Mesendoderm (in vitro differentiated cells): ENCODE measurements around the gene OPTN.

ENCODE experiments used
- DNase-seq: peaks from one replicate; pipeline ENCODE4 v3.0.0; 2013
- H2AK5ac ChIP-seq: 2 replicates; pipeline ENCODE4 v1.6.1; 2013; ENCODE audit warnings: low read length, inconsistent platforms
- H2BK120ac ChIP-seq: 2 replicates; pipeline ENCODE4 v1.6.1; 2013; ENCODE audit warnings: low read depth, mild to moderate bottlenecking, low read length, moderate library complexity, mixed read lengths
- H2BK15ac ChIP-seq: replicated peaks from 2 replicates; pipeline ENCODE4 v1.6.1; 2013; ENCODE audit warnings: low read depth, mild to moderate bottlenecking, moderate library complexity
- H2BK5ac ChIP-seq: 2 replicates; pipeline ENCODE4 v1.6.1; 2013; ENCODE audit warnings: low read length, inconsistent platforms
- H3K18ac ChIP-seq: 2 replicates; pipeline ENCODE4 v1.6.1; 2013; ENCODE audit warnings: mild to moderate bottlenecking, low read length, mixed read lengths
- H3K23ac ChIP-seq: one replicate; pipeline ENCODE4 v1.6.1; 2013; ENCODE audit warnings: low read length
- H3K27ac ChIP-seq: 2 replicates; pipeline ENCODE4 v1.5.1; 2013; ENCODE audit warnings: low read depth, mild to moderate bottlenecking, inconsistent platforms, low read length, moderate library complexity
- H3K27me3 ChIP-seq: 2 replicates; pipeline ENCODE4 v1.6.1; 2013; ENCODE audit warnings: low read length, control low read depth, mild to moderate bottlenecking, inconsistent platforms; ENCODE audit not compliant: insufficient read depth, poor library complexity
- H3K36me3 ChIP-seq: 2 replicates; pipeline ENCODE4 v1.6.1; 2013; ENCODE audit warnings: low read length, inconsistent platforms; ENCODE audit not compliant: control insufficient read depth, insufficient read depth
- H3K4ac ChIP-seq: one replicate; pipeline ENCODE4 v1.6.1; 2013; ENCODE audit warnings: low read depth, mild to moderate bottlenecking, low read length, moderate library complexity
- H3K4me1 ChIP-seq: 2 replicates; pipeline ENCODE4 v1.6.1; 2013; ENCODE audit warnings: low read depth, low read length, inconsistent platforms; ENCODE audit not compliant: control insufficient read depth
- H3K4me2 ChIP-seq: 2 replicates; pipeline ENCODE4 v1.6.1; 2013; ENCODE audit warnings: low read length
- H3K4me3 ChIP-seq: 2 replicates; pipeline ENCODE4 v1.5.1; 2013; ENCODE audit warnings: mild to moderate bottlenecking, low read length
- H3K56ac ChIP-seq: one replicate; pipeline ENCODE4 v1.6.1; 2013; ENCODE audit warnings: low read length
- H3K79me1 ChIP-seq: 2 replicates; pipeline ENCODE4 v1.6.1; 2013; ENCODE audit warnings: low read length, inconsistent platforms
- H3K79me2 ChIP-seq: 2 replicates; pipeline ENCODE4 v1.6.1; 2013; ENCODE audit warnings: mild to moderate bottlenecking, low read length; ENCODE audit not compliant: control insufficient read depth, insufficient read depth
- H3K9ac ChIP-seq: 2 replicates; pipeline ENCODE4 v1.6.1; 2013; ENCODE audit warnings: low read length, inconsistent platforms
- H4K5ac ChIP-seq: one replicate; pipeline ENCODE4 v1.6.1; 2013; ENCODE audit warnings: low read length
- H4K8ac ChIP-seq: one replicate; pipeline ENCODE4 v1.6.1; 2013; ENCODE audit warnings: low read depth, mild to moderate bottlenecking, control low read depth, low read length, moderate library complexity
- WGBS: extraction: QIAGEN DNeasy Blood & Tissue Kit; methylation state at CpG from one replicate; pipeline ENCODE4 v1.1.7; 2013; ENCODE audit warnings: low lambda C conversion rate, missing lambda C conversion rate; ENCODE audit not compliant: insufficient coverage; ENCODE audit errors: extremely low coverage; 5-methylcytosine and 5-hydroxymethylcytosine counted together

OPTN gene

DNA sequence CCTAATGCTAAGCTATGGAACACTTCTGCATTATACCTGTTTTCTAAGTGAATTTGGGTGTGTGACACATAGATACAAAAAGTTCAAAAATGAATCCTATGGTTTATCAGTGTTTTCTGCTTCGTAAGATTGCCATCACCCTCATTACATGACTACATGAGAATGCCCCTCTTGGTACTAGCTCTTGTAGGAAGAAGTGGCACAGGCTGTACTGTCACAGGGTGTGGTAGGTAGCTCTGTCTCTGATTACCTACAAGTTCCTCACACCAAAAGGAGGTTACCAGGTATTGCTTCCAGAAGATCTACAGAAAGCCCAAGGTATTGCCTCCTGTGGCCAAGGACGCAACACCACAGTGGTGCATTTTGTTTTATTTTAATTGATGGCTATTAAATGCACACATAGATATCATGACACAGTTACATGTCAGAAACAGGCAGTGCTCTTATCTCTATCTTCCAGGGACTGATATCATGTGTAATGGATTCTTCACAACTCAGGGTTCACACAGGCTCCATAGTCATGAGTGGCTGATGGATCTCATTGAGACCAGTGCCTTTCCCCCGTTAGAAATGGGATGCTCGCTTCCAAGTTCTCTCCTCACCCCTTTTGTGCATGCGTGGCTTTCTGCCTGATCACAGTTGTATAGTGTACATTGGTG, 6.6 kb downstream of the OPTN start:
- H3K23ac ChIP-seq: no peak overlapping the region
- H3K4me1 ChIP-seq: no peaks in the 10 kb centered on the region
- H2BK120ac ChIP-seq: no peak overlapping the region
- no CpG with 5 or more reads among the region's 5 CpGs for WGBS
- no peak overlapping the region for H2AK5ac ChIP-seq
- H3K27ac ChIP-seq: no peak overlapping the region
- no peaks in the 10 kb centered on the region for H3K36me3 ChIP-seq
- no peak for DNase-seq
- H4K8ac ChIP-seq: no peak overlapping the region
- H3K4me3 ChIP-seq: no peak overlapping the region
- no peak overlapping the region for H3K18ac ChIP-seq
- no peaks in the 10 kb centered on the region for H3K79me1 ChIP-seq
- no peak overlapping the region for H4K5ac ChIP-seq
- no peak overlapping the region for H3K4ac ChIP-seq
- H3K79me2 ChIP-seq: no peaks in the 10 kb centered on the region
- no peak overlapping the region for H2BK15ac ChIP-seq
- no peak overlapping the region for H3K4me2 ChIP-seq
- H3K27me3 ChIP-seq: no peaks in the 10 kb centered on the region
- no peak overlapping the region for H2BK5ac ChIP-seq
- H3K56ac ChIP-seq: no peak overlapping the region
- no peak overlapping the region for H3K9ac ChIP-seq

- no peak overlapping the region for H4K8ac ChIP-seq
- no peak overlapping the region for H2BK15ac ChIP-seq
- H3K27me3 ChIP-seq: no peaks in the 10 kb centered on the region
- H4K5ac ChIP-seq: no peak overlapping the region
- H2BK120ac ChIP-seq: no peak overlapping the region
- no peak overlapping the region for H3K23ac ChIP-seq
- H3K27ac ChIP-seq: no peak overlapping the region
- H3K4me1 ChIP-seq: no peaks in the 10 kb centered on the region
- no peaks in the 10 kb centered on the region for H3K36me3 ChIP-seq
- H3K4me2 ChIP-seq: no peak overlapping the region
- no peak overlapping the region for H2BK5ac ChIP-seq
- no peak overlapping the region for H3K9ac ChIP-seq
- WGBS: no CpG with 5 or more reads among the region's 3 CpGs
- H3K4me3 ChIP-seq: no peak overlapping the region
- H3K56ac ChIP-seq: no peak overlapping the region
- no peaks in the 10 kb centered on the region for H3K79me2 ChIP-seq
- H2AK5ac ChIP-seq: no peak overlapping the region
- no peak overlapping the region for H3K4ac ChIP-seq
- no peak for DNase-seq
- H3K18ac ChIP-seq: no peak overlapping the region
- H3K79me1 ChIP-seq: no peaks in the 10 kb centered on the region
These were observed 10.9 kb downstream of the OPTN start for GRCh38 chr10:13110908-13111307.

GRCh38 chr10:13113544-13113943, 13.6 kb downstream of the OPTN start:
- H2BK120ac ChIP-seq: no peak overlapping the region
- no peak for DNase-seq
- no peak overlapping the region for H3K4me3 ChIP-seq
- H3K4me2 ChIP-seq: no peak overlapping the region
- H3K4me1 ChIP-seq: no peaks in the 10 kb centered on the region
- H3K27ac ChIP-seq: no peak overlapping the region
- no peak overlapping the region for H3K56ac ChIP-seq
- H3K79me1 ChIP-seq: no peaks in the 10 kb centered on the region
- no peak overlapping the region for H2BK15ac ChIP-seq
- H3K27me3 ChIP-seq: no peaks in the 10 kb centered on the region
- no peak overlapping the region for H2AK5ac ChIP-seq
- H4K5ac ChIP-seq: no peak overlapping the region
- H2BK5ac ChIP-seq: no peak overlapping the region
- no peak overlapping the region for H3K9ac ChIP-seq
- no CpG with 5 or more reads among the region's 6 CpGs for WGBS
- no peaks in the 10 kb centered on the region for H3K79me2 ChIP-seq
- H3K18ac ChIP-seq: no peak overlapping the region
- no peaks in the 10 kb centered on the region for H3K36me3 ChIP-seq
- H3K23ac ChIP-seq: no peak overlapping the region
- H4K8ac ChIP-seq: no peak overlapping the region
- no peak overlapping the region for H3K4ac ChIP-seq

- H3K9ac ChIP-seq: no peak overlapping the region
- no peak overlapping the region for H2BK15ac ChIP-seq
- H3K27me3 ChIP-seq: no peaks in the 10 kb centered on the region
- H3K4me2 ChIP-seq: no peak overlapping the region
- H4K5ac ChIP-seq: no peak overlapping the region
- no peaks in the 10 kb centered on the region for H3K4me1 ChIP-seq
- H3K4ac ChIP-seq: no peak overlapping the region
- no peak overlapping the region for H3K23ac ChIP-seq
- no peak overlapping the region for H2AK5ac ChIP-seq
- peaks cover 1% of the 10 kb centered on the region for H3K36me3 ChIP-seq
- H3K56ac ChIP-seq: no peak overlapping the region
- no peak overlapping the region for H2BK5ac ChIP-seq
- H4K8ac ChIP-seq: no peak overlapping the region
- no peaks in the 10 kb centered on the region for H3K79me1 ChIP-seq
- H3K4me3 ChIP-seq: no peak overlapping the region
- no peak overlapping the region for H3K27ac ChIP-seq
- no peak overlapping the region for H2BK120ac ChIP-seq
- no peak for DNase-seq
- H3K79me2 ChIP-seq: no peaks in the 10 kb centered on the region
- no peak overlapping the region for H3K18ac ChIP-seq
- WGBS: no CpG with 5 or more reads among the region's 12 CpGs
These were observed 16.2 kb downstream of the OPTN start for GRCh38 chr10:13115832-13116803.

- Histone ChIP-seq H3K79me1 (no peaks in the 10 kb centered on the region), H3K4me2 (no peak overlapping the region), H2BK15ac (no peak overlapping the region), H3K79me2 (no peaks in the 10 kb centered on the region), H3K4ac (no peak overlapping the region), H2BK120ac (no peak overlapping the region), H3K56ac (no peak overlapping the region), H4K8ac (no peak overlapping the region), H3K23ac (no peak overlapping the region), H3K27me3 (no peaks in the 10 kb centered on the region), H3K9ac (no peak overlapping the region), H2AK5ac (no peak overlapping the region), H3K36me3 (peaks cover 1% of the 10 kb centered on the region), H3K4me1 (peaks cover 2% of the 10 kb centered on the region), H2BK5ac (no peak overlapping the region), H4K5ac (no peak overlapping the region), H3K18ac (no peak overlapping the region), H3K27ac (no peak overlapping the region), H3K4me3 (no peak overlapping the region)
- DNase-seq: no peak
- no CpG with 5 or more reads among the region's 14 CpGs for WGBS
These were observed 18.1 kb downstream of the OPTN start for GRCh38 chr10:13117841-13118783.
